H1 (cell line): ENCODE results near the gene ZPR1. TPM values are rescaled to one million over a fixed set of nuclear protein-coding genes. Genes with fewer than 3 reads are reported as not detected.

Source experiments
- CTCF ChIA-PET: fragments of 300-600 bp; sonication (Branson Sonifier 250); formaldehyde crosslinking; loops from one replicate; lab custom pipeline; 2021; ENCODE audit not compliant: partially characterized antibody; lab: Charles Lee
- POLR2A ChIA-PET: fragments of 300-600 bp; sonication (Branson Sonifier 250); formaldehyde crosslinking; loops from one replicate; lab custom pipeline; 2021; ENCODE audit warnings: inconsistent platforms; ENCODE audit not compliant: partially characterized antibody; lab: Charles Lee
- DNase-seq, 2 experiments: peaks; one replicate each; pipeline versions ENCODE4 v3.0.0 to v3.0.0-alpha.2; 2010 to 2022; ENCODE audit warnings: low spot score in 2 of 2, low read depth in 1 of 2, mixed read lengths in 1 of 2
- FAIRE-seq: peaks from 2 replicates; lab custom pipeline; 2011; peaks lifted over from hg19 to GRCh38; lab: Jason Lieb, UNC
- H2AFZ ChIP-seq: 2 replicates; pipeline ENCODE4 v1.8.1; 2012; ENCODE audit warnings: low read length, inconsistent platforms
- H2AK5ac ChIP-seq: 2 replicates; pipeline ENCODE4 v1.6.1; 2013; ENCODE audit warnings: low read depth, low read length
- H2BK120ac ChIP-seq: replicated peaks from 2 replicates; pipeline ENCODE3; 2013; ENCODE audit warnings: low read depth, low read length, inconsistent platforms
- H2BK12ac ChIP-seq: 2 replicates; pipeline ENCODE4 v1.6.1; 2013; ENCODE audit warnings: low read depth, low read length
- H2BK15ac ChIP-seq: 2 replicates; pipeline ENCODE4 v1.6.1; 2013; ENCODE audit warnings: low read length
- H2BK20ac ChIP-seq: 2 replicates; pipeline ENCODE4 v1.6.1; 2013; ENCODE audit warnings: low read length
- H2BK5ac ChIP-seq: 2 replicates; pipeline ENCODE4 v1.6.1; 2013; ENCODE audit warnings: low read depth, low read length
- H3K14ac ChIP-seq: 2 replicates; pipeline ENCODE4 v1.6.1; 2013; ENCODE audit warnings: inconsistent platforms; ENCODE audit not compliant: insufficient read length
- H3K18ac ChIP-seq: 2 replicates; pipeline ENCODE4 v1.6.1; 2013; ENCODE audit warnings: low read length; ENCODE audit errors: extremely low read depth
- H3K23ac ChIP-seq: 2 replicates; pipeline ENCODE4 v1.6.1; 2013; ENCODE audit warnings: inconsistent platforms; ENCODE audit not compliant: insufficient read length
- H3K23me2 ChIP-seq: 2 replicates; pipeline ENCODE4 v1.6.1; 2013; ENCODE audit warnings: low read depth, low read length
- H3K27ac ChIP-seq: 2 replicates; pipeline ENCODE4 v1.6.1; 2011; ENCODE audit warnings: low read depth, low read length, inconsistent platforms
- H3K27me3 ChIP-seq, 4 experiments: replicated peaks in 1 of 4; 1 replicate in 1 of 4; 2 replicates in 3 of 4; pipeline versions ENCODE4 v1.6.1 to v1.8.1; 2011 to 2013; ENCODE audit warnings: low read length in 3 of 4, mild to moderate bottlenecking in 3 of 4, inconsistent platforms in 2 of 4, mixed read lengths in 2 of 4, moderate library complexity in 1 of 4; ENCODE audit not compliant: control insufficient read depth in 3 of 4, insufficient read depth in 3 of 4; ENCODE audit errors: extremely low read depth in 1 of 4
- H3K36me3 ChIP-seq, 4 experiments: 2 replicates each; pipeline versions ENCODE4 v1.6.1 to v1.8.1; 2011 to 2013; ENCODE audit warnings: mild to moderate bottlenecking in 4 of 4, low read length in 3 of 4, moderate library complexity in 2 of 4, control low read depth in 1 of 4, inconsistent platforms in 1 of 4; ENCODE audit not compliant: insufficient read depth in 4 of 4, control insufficient read depth in 2 of 4
- H3K4ac ChIP-seq: replicated peaks from 2 replicates; pipeline ENCODE3; 2013; ENCODE audit warnings: low read length, low read depth, mixed read lengths, inconsistent platforms; ENCODE audit not compliant: insufficient read length
- H3K4me1 ChIP-seq, 4 experiments: replicated peaks in 1 of 4; 1 replicate in 1 of 4; 2 replicates in 3 of 4; pipeline versions ENCODE4 v1.6.1 to v1.8.1; 2011 to 2013; ENCODE audit warnings: low read length in 3 of 4, inconsistent platforms in 2 of 4, mixed read lengths in 1 of 4; ENCODE audit not compliant: insufficient read depth in 4 of 4, control insufficient read depth in 3 of 4
- H3K4me2 ChIP-seq, 2 experiments: 2 replicates each; pipeline versions ENCODE4 v1.6.1 to v1.8.1; 2011 to 2013; ENCODE audit warnings: low read depth in 2 of 2, low read length in 2 of 2, control low read depth in 1 of 2, inconsistent platforms in 1 of 2, mild to moderate bottlenecking in 1 of 2; ENCODE audit not compliant: insufficient read depth in 1 of 2
- H3K4me3 ChIP-seq, 4 experiments: fragments of 200-600, 300-600 bp in 1 of 4; sonication (generic), shearing (Covaris generic), sonication (Bioruptor Twin) in 1 of 4; 2 replicates each; pipeline versions ENCODE4 v1.5.1 to v1.8.1; 2011 to 2016; ENCODE audit warnings: low read length in 4 of 4, low read depth in 3 of 4, control low read depth in 2 of 4, inconsistent platforms in 2 of 4, mild to moderate bottlenecking in 2 of 4, mixed read lengths in 1 of 4, moderate library complexity in 1 of 4; ENCODE audit not compliant: insufficient read depth in 2 of 4; ENCODE audit errors: extremely low read depth in 1 of 4
- H3K56ac ChIP-seq: replicated peaks from 2 replicates; pipeline ENCODE3; 2013; ENCODE audit warnings: low read depth, mild to moderate bottlenecking, mixed read lengths, low read length, inconsistent platforms; ENCODE audit not compliant: insufficient read length
- H3K79me1 ChIP-seq: 2 replicates; pipeline ENCODE4 v1.6.1; 2013; ENCODE audit warnings: low read depth, low read length, control low read depth
- H3K79me2 ChIP-seq, 2 experiments: 2 replicates each; pipeline versions ENCODE4 v1.6.1 to v1.8.1; 2012 to 2013; ENCODE audit warnings: low read length in 2 of 2, mild to moderate bottlenecking in 2 of 2, inconsistent platforms in 1 of 2; ENCODE audit not compliant: insufficient read depth in 2 of 2, control insufficient read depth in 1 of 2
- H3K9ac ChIP-seq, 4 experiments: replicated peaks in 1 of 4; 1 replicate in 1 of 4; 2 replicates in 3 of 4; pipeline versions ENCODE4 v1.6.1 to v1.8.1; 2011 to 2013; ENCODE audit warnings: low read depth in 3 of 4, low read length in 3 of 4, control low read depth in 2 of 4, mild to moderate bottlenecking in 2 of 4, moderate library complexity in 2 of 4, inconsistent platforms in 1 of 4; ENCODE audit errors: extremely low read depth in 1 of 4
- H3K9me3 ChIP-seq, 2 experiments: 2 replicates each; pipeline versions ENCODE4 v1.6.1 to v1.8.1; 2012 to 2013; ENCODE audit warnings: mild to moderate bottlenecking in 2 of 2, moderate library complexity in 2 of 2, control low read depth in 1 of 2, inconsistent platforms in 1 of 2, low read depth in 1 of 2, low read length in 1 of 2, mixed read lengths in 1 of 2; ENCODE audit not compliant: insufficient read depth in 2 of 2
- H4K20me1 ChIP-seq, 2 experiments: replicated peaks in 1 of 2; 2 replicates each; pipeline versions ENCODE3 to v1.8.1; 2011 to 2013; ENCODE audit warnings: inconsistent platforms in 2 of 2, low read length in 2 of 2, mild to moderate bottlenecking in 1 of 2; ENCODE audit not compliant: insufficient read depth in 2 of 2, control insufficient read depth in 1 of 2
- H4K5ac ChIP-seq: 2 replicates; pipeline ENCODE4 v1.6.1; 2013; ENCODE audit warnings: low read length, low read depth, mixed read lengths, inconsistent platforms; ENCODE audit not compliant: insufficient read length
- H4K8ac ChIP-seq: 2 replicates; pipeline ENCODE4 v1.8.0; 2013; ENCODE audit warnings: mild to moderate bottlenecking, moderate library complexity, low read length, inconsistent platforms; ENCODE audit not compliant: insufficient read depth; ENCODE audit errors: extremely low read depth
- H4K91ac ChIP-seq: replicated peaks from 2 replicates; pipeline ENCODE3; 2013; ENCODE audit warnings: low read length, mixed read lengths, inconsistent platforms; ENCODE audit not compliant: insufficient read length
- CEBPB ChIP-seq: IDR thresholded peaks from 2 replicates; pipeline ENCODE4 v1.6.1; 2012; ENCODE audit warnings: low read depth, low read length
- KDM1A ChIP-seq: fragments of 200-600, 300-600 bp; sonication (generic); IDR thresholded peaks from 2 replicates; pipeline ENCODE4 v1.7.1; 2016; ENCODE audit warnings: mild to moderate bottlenecking, low read length, borderline replicate concordance
- KDM4A ChIP-seq: IDR thresholded peaks from one replicate; pipeline ENCODE4 v1.7.1; 2012; ENCODE audit warnings: low read depth, mild to moderate bottlenecking, moderate library complexity, low read length, inconsistent platforms; ENCODE audit not compliant: severe bottlenecking
- KDM5A ChIP-seq: fragments of 200-600 bp; IDR thresholded peaks from 2 replicates; pipeline ENCODE4 v1.7.1; 2012; ENCODE audit warnings: mild to moderate bottlenecking, low read length, inconsistent platforms, mixed read lengths
- MAX ChIP-seq: IDR thresholded peaks from 2 replicates; pipeline ENCODE4 v1.6.1; 2012; ENCODE audit warnings: inconsistent platforms
- NANOG ChIP-seq: IDR thresholded peaks from 2 replicates; pipeline ENCODE4 v1.6.1; 2011; ENCODE audit warnings: low read length, low read depth, mild to moderate bottlenecking, inconsistent platforms; ENCODE audit not compliant: insufficient read depth, poor library complexity, severe bottlenecking
- RFX5 ChIP-seq: IDR thresholded peaks from 2 replicates; pipeline ENCODE4 v1.6.1; 2011; ENCODE audit warnings: low read depth, low read length, improper control_type of control experiment, borderline replicate concordance
- SIX5 ChIP-seq: IDR thresholded peaks from 2 replicates; pipeline ENCODE4 v1.6.1; 2011; ENCODE audit warnings: mild to moderate bottlenecking, low read depth, low read length
- SP2 ChIP-seq: IDR thresholded peaks from 2 replicates; pipeline ENCODE4 v1.6.1; 2012; ENCODE audit warnings: mild to moderate bottlenecking, low read length, inconsistent platforms
- SP4 ChIP-seq: IDR thresholded peaks from 2 replicates; pipeline ENCODE4 v1.6.1; 2012; ENCODE audit warnings: low read length, inconsistent platforms
- WGBS, 2 experiments: shearing (Covaris generic) in 1 of 2; methylation state at CpG; one replicate each; pipeline versions ENCODE4 v1.1.6 to v1.1.7; 2013 to 2015; ENCODE audit warnings: low lambda C conversion rate in 2 of 2, mixed read lengths in 2 of 2, inconsistent platforms in 1 of 2, low coverage in 1 of 2, missing lambda C conversion rate in 1 of 2; ENCODE audit not compliant: insufficient replicate concordance in 2 of 2, insufficient coverage in 1 of 2, insufficient read length in 1 of 2; ENCODE audit errors: extremely low coverage in 1 of 2, missing lambda C conversion rate in 1 of 2; 5-methylcytosine and 5-hydroxymethylcytosine counted together
- polyA plus RNA-seq, 7 experiments: library from polyadenylated mRNA; depleted of rRNA in 3 of 7; stranded (reverse) in 5 of 7; unstranded in 2 of 7; fragments of >200 nt in 5 of 7; fragments of 200-250 nt in 2 of 7; gene quantifications; 1 replicate in 5 of 7; 2 replicates in 1 of 7; 4 replicates in 1 of 7; pipeline versions ENCODE4 v1.2.1 to v1.2.3, GENCODE V29; 2011 to 2013; ENCODE audit warnings: missing spikeins in 2 of 7, mixed read lengths in 2 of 7
- total RNA-seq: library from RNA; stranded (reverse); fragmentation: NEBNext Ultra II Directional; extraction: Animal tissue kit (Norgen Biotek cat#: 25700); gene quantifications from 2 replicates; pipeline ENCODE4 v1.2.1, GENCODE V29; 2021

ZPR1 gene
- total and polyA plus RNA-seq, 2 of the 8 experiments (the other 6 are each of a cell fraction or from before 2014, with no cell fraction given) = 36.7 to 70.5 TPM

- ChIA-PET POLR2A (interaction anchor here (1.9 to 6.0 kb wide), 2 partner anchors 11 to 17 kb away, joined by 7 to 29 read pairs; partner anchors contain the start of gene BUD13), CTCF (interaction anchor here (1.2 to 12.1 kb wide), 8 partner anchors 11 to 88 kb away, joined by 4 to 237 read pairs (median 11); partner anchors contain the start of genes APOA1, APOA4 and APOC3)
- no peak overlapping the region for H3K18ac ChIP-seq
- H3K4ac ChIP-seq = no peak overlapping the region
- H2AFZ ChIP-seq = no peak overlapping the region
- no peak overlapping the region; a peak in 1 of 8 replicates for H3K4me3 ChIP-seq
- FAIRE-seq (no peak), DNase-seq (no peak)
- H3K79me2 ChIP-seq = peaks cover 0 to 15% of the 10 kb centered on the region in 2 experiments; a peak in 2 of 4 replicates
- no peak overlapping the region for H3K14ac ChIP-seq
- H3K4me2 ChIP-seq = peak overlapping the region; percentile 66 to 94; a peak in 3 of 4 replicates
- no peaks in the 10 kb centered on the region for H4K20me1 ChIP-seq
- no peak overlapping the region for H2BK120ac ChIP-seq
- H3K27ac ChIP-seq = no peak overlapping the region
- H2BK20ac ChIP-seq = no peak overlapping the region
- H3K27me3 ChIP-seq = peaks cover 0 to 11% (median 3%) of the 10 kb centered on the region in 4 experiments; a peak in 4 of 7 replicates
- H3K23me2 ChIP-seq = peaks cover 11% of the 10 kb centered on the region
- 83% methylated on average over 4 of the region's 4 CpGs; no CpG with 5 or more reads in 1 of the 2 experiments for WGBS, 2 experiments
- H3K23ac ChIP-seq = no peak overlapping the region
- H2BK5ac ChIP-seq = no peak overlapping the region
- H3K79me1 ChIP-seq = peaks cover 5% of the 10 kb centered on the region; the same call in 1 of the 2 replicates
- H3K36me3 ChIP-seq = peaks cover 19 to 25% (median 21%) of the 10 kb centered on the region in 4 experiments
- TF ChIP-seq KDM4A (no peak), RFX5 (no peak), KDM5A (no peak), SP4 (no peak), NANOG (no peak), CEBPB (no peak), MAX (no peak), SP2 (no peak), KDM1A (no peak), SIX5 (no peak)
- H2BK15ac ChIP-seq = no peak overlapping the region
- H3K4me1 ChIP-seq = peaks cover 4 to 14% (median 7%) of the 10 kb centered on the region in 4 experiments
- H4K8ac ChIP-seq = no peak overlapping the region
- H3K56ac ChIP-seq = no peak overlapping the region
- no peak overlapping the region for H4K91ac ChIP-seq
- no peak overlapping the region for H4K5ac ChIP-seq
- no peak overlapping the region for H3K9ac ChIP-seq
- H2BK12ac ChIP-seq = no peak overlapping the region
- H2AK5ac ChIP-seq = no peak overlapping the region
- no peaks in the 10 kb centered on the region for H3K9me3 ChIP-seq
These were observed 1.2 kb upstream of the ZPR1 start for GRCh38 chr11:116788975-116789374.
